HG03521 (cell line): Measurements from ENCODE around the gene FAXDC2.

ENCODE experiments used
- ATAC-seq: cut with Tn5 transposase; IDR thresholded peaks from one replicate; pipeline ENCODE4 v1.9.1; 2021; ENCODE audit warnings: mild to moderate bottlenecking, moderate library complexity; ENCODE audit not compliant: unreplicated experiment

Gene FAXDC2, protein sequence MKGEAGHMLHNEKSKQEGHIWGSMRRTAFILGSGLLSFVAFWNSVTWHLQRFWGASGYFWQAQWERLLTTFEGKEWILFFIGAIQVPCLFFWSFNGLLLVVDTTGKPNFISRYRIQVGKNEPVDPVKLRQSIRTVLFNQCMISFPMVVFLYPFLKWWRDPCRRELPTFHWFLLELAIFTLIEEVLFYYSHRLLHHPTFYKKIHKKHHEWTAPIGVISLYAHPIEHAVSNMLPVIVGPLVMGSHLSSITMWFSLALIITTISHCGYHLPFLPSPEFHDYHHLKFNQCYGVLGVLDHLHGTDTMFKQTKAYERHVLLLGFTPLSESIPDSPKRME

GRCh38 chr5:154850255-154851062, at the start of gene FAXDC2:
TSS of gene FAXDC2 (minus strand) at chr5:154850603. CDS start at chr5:154838178, 12,425 bp downstream.
- ATAC-seq = no peak

GRCh38 chr5:154900066-154900465, 49.7 kb upstream of the FAXDC2 start:
- no peak for ATAC-seq

DNA sequence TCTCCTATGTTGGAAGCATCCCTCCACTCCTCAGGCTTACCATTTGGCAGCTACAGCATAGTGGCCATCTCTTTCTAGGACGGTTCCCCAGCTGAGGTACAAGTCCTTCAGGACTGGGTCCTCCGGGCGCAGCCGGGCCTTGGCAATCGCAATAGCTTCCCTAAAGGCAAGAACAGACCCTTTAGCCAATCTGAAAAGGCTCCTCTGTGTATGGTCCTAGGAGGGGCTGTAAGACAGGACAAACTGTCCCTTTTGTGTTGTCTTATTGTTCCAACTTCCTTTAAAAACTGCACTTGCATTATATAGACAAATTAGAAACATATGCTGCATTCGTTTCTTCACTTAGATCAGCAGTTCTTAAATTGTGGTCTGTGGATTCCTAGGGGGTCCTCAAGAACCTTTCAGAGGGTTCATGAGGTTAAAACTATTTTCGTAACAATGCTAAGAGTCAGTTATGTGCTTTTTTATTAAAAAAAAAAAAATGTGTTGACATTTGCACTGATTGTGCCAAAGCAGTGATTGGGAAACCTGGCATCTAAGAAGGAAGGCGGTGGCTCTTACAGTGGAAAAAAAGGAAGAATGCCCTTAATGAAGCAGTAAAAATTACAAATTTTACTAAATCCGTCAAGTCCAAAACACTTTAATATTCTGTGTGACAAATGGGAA, 48.9 kb upstream of the FAXDC2 start:
- no peak for ATAC-seq

DNA sequence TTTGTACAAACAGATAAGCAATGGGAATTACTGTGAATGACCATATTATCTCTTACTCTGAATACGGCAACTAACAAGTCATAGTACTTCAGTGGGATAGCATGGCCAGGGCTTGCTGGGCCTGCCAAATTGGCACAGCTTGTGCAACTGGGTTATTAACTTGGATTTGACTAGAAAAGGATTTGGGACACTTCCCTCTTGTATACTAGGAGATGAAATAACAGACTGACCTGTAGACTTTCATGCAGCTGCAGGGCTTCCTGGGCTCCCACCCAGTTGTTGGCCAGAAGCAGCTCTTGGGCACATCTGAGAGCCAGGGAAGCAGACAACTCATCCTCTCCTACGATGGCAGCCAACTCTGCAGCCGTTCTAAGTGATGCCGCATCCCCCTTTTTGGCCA, 47.8 kb upstream of the FAXDC2 start:
- no peak for ATAC-seq

- no peak for ATAC-seq
These were observed 46.3 kb upstream of the FAXDC2 start for GRCh38 chr5:154896562-154897165.

GRCh38 chr5:154895606-154896561, 45.5 kb upstream of the FAXDC2 start:
- no peak for ATAC-seq

DNA sequence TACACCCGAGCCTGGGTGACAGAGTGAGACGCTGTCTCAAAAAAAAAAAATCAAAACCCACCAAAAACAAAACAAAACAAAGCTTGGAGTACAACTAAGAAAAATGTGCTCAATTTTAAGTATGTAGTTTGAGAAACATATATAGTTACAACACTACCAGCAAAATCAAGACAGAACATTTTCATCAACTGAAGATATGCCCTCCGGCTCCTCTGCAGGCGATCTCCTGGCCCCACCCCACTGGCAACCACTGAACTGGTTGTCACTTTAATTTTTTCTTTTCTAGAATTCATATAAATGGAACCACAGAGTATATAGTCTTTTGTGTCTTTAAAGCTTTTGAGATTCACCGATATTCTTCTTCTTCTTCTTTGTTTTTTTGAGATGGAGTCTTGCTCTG, 43.0 kb upstream of the FAXDC2 start:
- ATAC-seq = no peak

DNA sequence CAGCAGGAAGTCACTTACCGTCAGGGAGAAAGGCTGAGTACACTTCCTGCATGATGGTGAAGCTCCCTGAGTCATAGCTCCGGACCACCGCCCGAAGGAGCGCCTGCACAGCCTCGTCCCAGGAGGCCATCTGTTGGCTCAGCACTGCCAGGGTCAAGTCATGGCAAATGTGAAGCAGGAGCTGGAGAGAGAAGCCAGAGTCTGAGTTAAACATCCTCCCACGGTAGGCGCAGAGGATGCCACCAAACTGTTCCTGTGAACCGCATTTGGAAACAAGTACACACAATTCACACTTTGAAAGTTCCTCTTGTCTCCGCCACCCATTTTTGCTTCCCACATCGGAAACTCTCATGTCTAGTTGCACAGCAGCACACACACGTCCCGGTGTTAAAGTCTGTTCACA, 42.0 kb upstream of the FAXDC2 start:
- no peak for ATAC-seq

DNA sequence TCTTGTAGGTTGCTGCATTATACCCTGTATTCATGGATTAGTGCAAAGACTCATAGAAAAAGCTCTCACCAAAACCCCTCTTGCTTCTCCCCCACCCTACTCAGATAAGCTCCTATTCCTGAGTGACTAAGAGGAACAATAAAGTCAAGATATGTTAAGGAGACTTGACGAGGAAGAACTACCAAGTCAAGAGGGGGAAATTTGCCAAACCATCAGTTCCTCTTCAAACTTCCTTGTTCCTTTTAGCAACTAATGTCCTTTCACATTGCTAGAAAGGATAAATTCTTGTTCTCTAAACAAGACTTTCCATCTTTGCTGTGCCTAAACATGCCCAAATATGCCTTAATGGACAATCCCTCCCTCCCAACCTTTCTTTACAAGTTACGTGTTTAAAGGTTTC, 35.0 kb upstream of the FAXDC2 start:
- ATAC-seq = no peak

- ATAC-seq = no peak
These were observed 34.0 kb upstream of the FAXDC2 start for GRCh38 chr5:154884424-154884823.

DNA sequence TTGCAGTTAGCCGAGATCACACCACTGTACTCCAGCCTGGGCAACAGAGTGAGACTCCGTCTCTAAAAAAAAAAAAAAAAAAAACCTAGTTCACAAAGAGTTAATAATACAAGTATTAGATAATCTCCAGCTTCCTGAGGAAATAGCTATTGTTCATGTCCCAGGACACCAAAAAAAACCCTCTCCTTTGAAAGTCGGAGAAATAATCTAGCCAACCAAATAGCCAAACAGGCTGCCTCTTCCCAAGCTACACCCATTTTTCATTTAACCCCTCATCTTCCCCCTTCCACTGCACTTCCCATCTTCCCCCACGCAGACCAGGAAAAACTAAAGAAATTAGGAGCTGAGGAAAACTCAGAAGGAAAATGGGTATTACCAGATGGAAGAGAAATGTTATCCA, 31.6 kb upstream of the FAXDC2 start:
- no peak for ATAC-seq

DNA sequence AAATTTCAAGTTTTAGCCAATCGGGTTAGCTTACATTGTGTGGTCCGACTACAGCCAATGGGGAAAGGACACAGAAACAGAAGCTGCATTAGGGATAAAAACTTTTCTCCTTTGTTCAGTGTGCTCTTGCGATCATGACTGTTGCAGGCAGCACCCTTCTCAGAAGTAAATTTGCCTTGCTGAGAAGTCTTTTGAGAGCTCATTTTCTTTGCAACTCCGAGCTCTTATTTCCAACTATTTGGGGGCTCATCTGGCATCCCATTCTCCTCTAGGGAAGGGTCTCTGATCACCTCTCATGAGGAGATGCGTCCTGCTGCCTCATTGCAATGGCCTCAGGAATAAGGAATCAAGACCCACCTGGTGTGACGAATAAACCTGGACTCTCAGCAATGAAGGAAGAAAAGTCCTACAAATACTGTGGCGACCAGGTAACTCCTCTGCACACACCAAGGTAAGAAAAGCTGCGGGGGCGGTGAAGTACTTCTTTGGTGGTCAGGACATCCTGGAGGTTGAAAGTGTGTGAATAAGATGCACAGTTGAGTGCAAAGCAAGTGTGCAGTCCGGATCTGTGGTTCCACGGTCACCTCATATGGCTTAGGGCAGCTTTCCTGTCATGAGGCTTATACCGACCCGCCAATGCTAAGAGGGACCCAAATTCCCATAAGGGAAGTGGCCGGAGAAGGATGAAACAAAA, 28.4 kb upstream of the FAXDC2 start:
- no peak for ATAC-seq

DNA sequence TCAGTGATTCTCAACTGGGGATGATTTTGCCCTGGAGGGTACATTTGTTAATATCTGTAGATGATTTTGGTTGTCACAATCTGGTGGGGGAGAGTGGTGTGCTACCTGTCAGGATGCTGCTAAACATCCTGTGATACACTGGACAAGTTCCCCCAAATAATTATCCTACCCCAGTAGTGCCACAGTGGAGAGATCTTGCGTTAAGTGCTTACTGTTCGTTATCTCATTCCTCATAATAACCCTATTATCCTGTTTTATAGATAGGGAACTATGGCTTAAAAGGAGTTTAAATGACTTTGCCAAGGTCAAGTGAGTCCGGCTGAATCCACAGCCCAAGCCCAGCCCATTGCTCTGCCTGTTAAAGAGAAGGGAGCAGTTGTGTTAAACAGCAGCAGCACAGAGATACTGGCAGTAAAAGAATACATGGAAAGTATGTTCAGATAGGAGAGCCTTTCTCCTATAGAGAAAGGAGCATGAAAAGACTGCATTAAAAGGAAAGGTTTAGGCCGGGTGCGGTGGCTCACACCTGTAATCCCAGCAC, 23.5 kb upstream of the FAXDC2 start:
- ATAC-seq = no peak

- ATAC-seq = no peak
These were observed 21.3 kb upstream of the FAXDC2 start for GRCh38 chr5:154871734-154872133.

- no peak for ATAC-seq
These were observed 18.3 kb upstream of the FAXDC2 start for GRCh38 chr5:154868702-154869101.

- no peak for ATAC-seq
These were observed 16.4 kb upstream of the FAXDC2 start for GRCh38 chr5:154866841-154867240.

- ATAC-seq = no peak
These were observed 15.2 kb upstream of the FAXDC2 start for GRCh38 chr5:154865466-154866184.

DNA sequence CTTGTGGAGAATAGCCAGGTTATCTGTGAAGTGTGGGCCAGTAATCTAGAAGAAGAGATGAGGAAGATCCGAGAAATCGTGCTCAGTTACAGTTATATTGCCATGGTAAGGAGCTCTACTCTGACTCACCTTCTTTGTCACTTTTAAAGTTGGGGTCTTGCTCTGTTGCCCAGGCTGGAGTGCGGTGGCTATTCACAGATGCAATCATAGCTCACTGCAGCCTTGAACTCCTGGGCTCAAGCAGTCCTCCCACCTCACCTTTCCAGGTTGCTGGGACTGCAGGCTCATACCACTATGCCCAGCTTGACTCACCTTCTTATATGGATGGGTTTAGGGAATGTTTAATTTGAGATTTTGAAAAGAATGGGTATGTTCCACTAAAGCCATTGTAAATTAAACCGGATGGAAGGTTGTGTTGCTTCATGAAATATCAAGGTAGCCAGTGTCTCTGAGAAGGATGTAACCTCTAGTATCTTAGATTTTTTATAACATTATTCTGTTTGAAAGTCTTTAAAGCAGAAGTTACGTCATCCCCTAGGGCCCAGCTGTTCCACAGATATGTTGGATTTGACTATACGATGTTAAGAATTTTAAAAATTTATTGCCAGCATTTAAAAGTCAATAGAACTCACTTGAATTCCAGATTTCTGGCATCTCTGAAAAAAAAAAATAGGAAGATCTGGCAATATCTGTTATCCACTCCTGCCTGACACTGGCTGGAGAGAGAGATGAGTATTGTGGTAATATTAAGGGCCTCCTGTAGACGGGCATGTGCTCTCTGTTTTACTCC, 13.1 kb upstream of the FAXDC2 start:
- ATAC-seq = no peak
